Fibroblast of skin of right quadriceps (primary cell): ENCODE measurements around the gene PTH2.
"Not testable (repeated sequence)": the region's sequence is repeated elsewhere in the genome, so short reads cannot be mapped to it uniquely, and the experiment has no call there.

Experiments
- DNase-seq: peaks from one replicate; pipeline ENCODE4 v3.0.0-alpha.2; 2013

Gene PTH2

GRCh38 chr19:49447485-49448431 is 24.5 kb upstream of the PTH2 start:
- peak; percentile 47 for DNase-seq

- DNase-seq = no peak
Observed at GRCh38 chr19:49445997-49446396, 22.8 kb upstream of the PTH2 start.

GRCh38 chr19:49444100-49444700 is 21.0 kb upstream of the PTH2 start:
- DNase-seq = not testable (repeated sequence)

DNA sequence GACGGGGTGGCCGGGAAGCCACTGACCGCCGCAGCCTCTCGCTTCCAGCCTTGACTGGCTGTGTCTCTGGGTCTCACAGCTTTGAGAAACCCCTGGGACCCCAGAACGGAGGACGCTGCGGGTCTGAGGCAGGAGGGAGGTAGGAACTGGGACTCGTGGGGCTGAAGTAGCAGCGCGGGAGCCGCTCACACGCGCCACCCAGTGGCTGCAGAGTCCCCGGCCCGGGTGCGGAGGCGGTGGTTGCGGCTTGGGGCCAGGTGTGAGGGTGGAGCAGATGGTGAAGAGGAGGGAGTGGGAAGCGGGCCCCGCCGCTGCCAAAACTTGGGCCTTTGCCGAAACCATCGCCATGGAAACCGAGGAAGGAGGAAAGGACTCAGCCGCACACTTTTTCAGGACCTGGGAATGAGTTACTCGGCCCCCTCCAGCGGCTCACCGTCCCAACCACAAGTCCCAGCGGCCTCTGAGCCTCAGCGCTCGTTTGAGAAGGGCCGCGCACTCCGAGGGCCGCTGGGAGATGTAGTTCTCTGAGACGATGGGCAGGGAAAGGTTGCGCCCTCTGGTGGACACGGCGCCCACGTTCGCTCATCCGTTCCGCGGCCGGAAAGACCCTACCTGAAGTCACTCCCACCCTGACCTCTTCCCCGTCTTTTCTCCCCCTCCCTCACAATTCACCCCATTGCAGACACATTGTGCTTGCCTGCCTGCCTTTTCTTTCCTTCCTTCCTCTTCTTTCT is 20.3 kb upstream of the PTH2 start:
- DNase-seq = peak; percentile 94

DNA sequence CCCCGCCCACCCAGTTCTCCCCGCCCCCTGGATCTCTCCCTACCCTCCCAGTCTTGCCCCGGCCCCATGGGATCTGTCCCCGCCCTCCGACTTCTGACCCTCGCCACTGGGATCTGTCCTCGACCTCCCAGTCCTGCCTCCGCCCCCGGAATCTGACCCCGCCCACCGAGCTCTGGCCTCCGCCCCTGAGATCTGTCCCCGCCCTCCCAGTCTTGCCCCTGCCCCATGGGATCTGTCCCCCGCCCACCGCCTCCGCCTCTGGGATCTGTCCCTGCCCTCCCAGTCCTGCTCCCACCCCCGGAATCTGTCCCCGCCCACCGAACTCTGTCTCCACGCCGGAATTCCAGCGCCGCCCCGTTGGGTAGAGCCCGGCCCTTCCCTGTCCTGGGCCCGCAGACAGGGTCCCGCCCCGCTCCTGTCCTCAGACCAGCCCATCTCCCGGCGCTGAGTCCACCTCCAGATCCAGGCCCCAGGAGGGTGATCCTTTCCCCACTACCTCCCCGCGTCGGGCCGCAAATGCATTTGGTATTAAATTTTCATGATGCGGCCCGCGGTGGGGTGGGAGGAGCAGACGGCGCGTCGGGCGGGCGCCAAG is 19.6 kb upstream of the PTH2 start:
- DNase-seq = peak; percentile 87

GRCh38 chr19:49442354-49442753 is 19.1 kb upstream of the PTH2 start:
- DNase-seq = no peak

- no peak for DNase-seq
Observed at GRCh38 chr19:49441960-49442350, 18.7 kb upstream of the PTH2 start.

DNA sequence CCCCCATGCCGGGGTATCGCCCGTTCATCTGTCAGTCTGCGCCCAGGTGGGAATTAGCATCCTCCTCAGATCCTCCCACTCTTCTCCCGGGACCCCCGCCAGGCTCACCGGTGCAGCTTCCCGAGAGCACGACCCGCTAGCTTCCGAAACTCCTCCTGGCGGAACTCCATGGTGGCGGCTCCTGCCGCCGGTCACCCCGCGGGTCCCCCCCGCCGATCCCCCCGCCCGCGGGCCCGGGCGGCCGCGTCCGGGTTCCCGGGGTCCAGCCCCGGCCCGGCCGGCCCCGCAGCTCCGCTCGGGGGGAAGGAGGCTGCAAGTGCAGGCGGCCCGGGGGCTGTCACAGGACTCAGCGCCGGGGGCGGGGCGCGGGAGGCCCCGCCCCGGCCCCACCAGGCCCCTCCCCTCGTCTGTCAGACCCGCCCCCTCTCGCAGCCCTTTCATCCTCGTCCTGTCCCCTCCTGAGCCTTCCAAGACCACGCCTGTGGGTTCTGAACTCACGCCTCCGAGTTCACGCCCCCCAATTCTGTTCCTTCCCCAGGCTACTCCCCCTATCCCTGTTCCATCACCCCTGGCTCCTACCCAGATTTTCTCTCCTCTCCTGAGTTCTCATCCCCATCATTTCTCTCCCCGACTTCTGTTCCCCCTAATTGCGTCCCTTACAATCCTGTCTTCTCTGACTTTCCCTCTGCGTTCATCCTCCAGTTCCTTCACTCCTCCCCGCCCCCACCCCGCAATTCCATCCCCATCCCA is 18.1 kb upstream of the PTH2 start, which contains the start of gene SLC17A7:
SLC17A7 (minus strand) TSS at position 318 of the 750 bp plus-strand sequence; CDS start at position 170, 148 bp downstream.
- no peak for DNase-seq

DNA sequence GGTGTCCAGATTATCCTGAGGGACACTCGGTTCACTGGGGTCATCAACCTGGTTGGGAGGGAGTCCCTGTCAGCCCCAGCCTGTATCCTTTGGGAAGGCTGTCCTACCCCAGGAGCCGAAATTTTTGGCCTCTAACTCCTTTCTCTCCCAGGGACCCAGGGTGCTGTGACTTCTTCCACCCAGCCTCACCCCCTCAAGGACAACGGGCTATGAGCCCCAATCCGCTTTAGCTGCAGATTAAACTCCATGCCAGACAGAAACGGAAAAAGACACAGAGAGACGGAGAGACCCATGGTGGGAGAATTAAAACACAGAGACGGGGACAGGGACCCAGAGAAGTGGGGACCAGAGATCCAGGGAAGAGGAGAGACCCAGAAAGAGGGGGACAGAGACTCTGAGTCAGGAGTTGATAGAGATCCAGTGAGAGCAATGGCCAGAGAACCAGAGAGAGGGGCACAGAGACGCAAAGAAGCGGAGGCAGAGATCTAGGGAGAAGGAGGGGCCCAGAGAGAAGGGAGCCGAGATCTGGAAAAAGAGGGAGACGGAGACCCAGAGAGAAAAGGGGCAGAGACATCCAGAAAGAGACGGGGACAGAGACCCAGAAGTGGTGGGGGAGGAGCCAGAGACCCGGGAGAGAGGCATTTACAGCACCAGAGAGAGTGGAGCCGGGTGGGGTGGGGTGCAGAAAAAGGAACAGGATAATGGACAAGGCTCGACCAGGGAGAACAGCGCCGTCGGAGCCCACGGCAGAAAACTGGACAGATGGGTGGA is 17.4 kb upstream of the PTH2 start:
- DNase-seq = no peak

DNA sequence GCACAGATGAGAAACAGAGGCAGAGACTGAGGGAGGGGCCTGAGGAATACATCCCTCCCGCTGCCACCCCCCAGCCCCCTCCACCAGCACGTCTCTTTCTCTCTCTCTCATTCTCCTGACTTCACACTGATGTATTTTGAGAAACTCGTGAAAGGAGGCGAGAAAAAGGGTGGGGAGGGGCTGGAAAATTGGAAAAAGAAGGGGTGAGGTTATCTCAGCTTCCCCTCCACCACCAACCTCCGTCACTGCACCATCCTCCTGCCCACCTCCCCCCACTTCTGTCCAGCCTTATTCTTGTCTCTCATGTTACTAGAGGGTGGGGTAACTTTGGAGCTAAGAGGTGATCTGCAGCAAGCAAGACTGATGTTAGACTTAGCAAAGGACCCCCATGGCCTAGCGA is 16.6 kb upstream of the PTH2 start:
- no peak for DNase-seq

GRCh38 chr19:49438261-49438660 is 15.0 kb upstream of the PTH2 start:
- DNase-seq = no peak

- DNase-seq = no peak
Observed at GRCh38 chr19:49437231-49437630, 14.0 kb upstream of the PTH2 start.

- no peak for DNase-seq
Observed at GRCh38 chr19:49436381-49437017, 13.3 kb upstream of the PTH2 start.

GRCh38 chr19:49435670-49436069 is 12.4 kb upstream of the PTH2 start:
- no peak for DNase-seq

DNA sequence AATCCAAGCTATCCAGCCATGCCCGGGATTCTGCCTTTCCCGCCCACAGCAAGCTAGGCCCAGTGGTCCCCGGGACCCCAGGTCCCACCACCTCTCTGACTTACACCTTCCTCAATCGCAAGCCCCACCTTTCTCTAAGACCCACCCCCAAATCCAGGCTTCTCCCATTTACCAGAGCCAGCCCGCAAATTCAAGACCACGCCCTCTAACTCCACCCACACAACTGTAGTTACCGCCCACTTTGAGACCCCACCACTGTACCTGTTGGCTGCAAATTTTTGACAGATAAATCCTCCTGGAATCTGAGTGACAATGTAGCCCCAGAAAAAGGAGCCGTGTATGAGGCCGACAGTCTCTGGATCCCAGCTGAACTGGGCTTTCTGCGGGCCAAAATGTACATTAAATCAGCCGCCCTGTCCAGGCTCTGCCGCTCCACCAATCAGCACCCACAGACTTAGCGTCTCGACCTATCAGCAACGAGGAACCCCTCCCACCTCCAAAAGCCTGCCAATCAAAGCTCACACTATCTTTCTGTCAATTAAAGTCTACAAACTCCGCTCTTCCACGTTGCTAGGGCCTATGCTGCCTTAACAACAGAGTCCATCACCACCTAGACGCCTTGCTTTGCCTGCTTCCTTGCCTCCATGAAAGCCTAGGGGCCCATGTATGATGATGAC is 11.8 kb upstream of the PTH2 start:
- no peak for DNase-seq

- DNase-seq = no peak
Observed at GRCh38 chr19:49433240-49433901, 10.1 kb upstream of the PTH2 start.

DNA sequence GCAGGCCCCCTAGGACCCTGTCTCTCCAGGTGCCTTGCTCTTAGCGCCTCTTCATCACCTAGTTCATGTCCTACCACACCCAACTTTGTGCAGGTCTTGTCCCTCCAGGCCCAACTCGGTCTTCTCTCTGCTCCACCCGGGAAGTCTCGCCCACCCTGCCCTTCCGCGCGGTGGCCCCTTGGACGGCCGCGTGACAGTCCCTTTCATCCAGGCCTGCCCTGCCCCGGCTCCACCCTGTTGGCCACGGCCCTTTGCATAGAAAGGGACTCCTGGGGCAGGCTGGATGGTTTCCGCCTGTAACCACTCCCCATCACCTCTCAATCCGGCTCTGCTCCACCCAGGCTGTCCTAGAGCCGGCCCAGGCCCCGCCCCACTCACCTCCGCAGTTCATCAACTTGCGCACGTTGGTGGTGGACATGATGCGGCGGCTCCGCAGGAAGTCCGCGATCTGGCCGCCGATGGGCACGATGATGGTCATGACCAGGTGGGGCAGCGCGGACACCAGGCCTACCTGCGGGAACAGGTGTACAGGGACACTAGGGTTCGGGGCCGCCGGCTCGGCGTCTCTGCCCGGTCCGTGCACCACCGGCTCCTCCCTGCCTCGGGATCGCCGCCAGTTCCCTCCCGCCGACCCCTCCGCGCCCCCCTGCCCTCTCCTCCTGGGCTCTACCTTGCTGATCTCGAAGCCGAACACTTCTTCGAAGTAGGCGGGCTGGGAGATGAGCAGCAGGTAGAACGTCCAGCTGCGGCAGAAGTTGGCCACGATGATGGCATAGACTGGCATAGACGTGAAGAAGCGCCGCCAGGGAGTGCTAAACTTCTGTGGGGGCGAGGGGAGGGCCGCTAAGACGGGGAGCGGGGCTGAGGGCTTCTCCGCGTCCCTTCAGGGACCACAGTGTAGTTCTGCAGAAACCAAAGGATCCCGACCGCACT is 9.2 kb upstream of the PTH2 start:
- no peak for DNase-seq

- DNase-seq = no peak
Observed at GRCh38 chr19:49431330-49431749, 8.1 kb upstream of the PTH2 start.
